AG10803 (cell line): ENCODE results near the gene DVL3.

Experiments
- DNase-seq: peaks from one replicate; pipeline ENCODE4 v3.0.0; 2010; ENCODE audit warnings: low read depth
- H3K4me3 ChIP-seq: 2 replicates; pipeline ENCODE4 v1.5.1; 2011; ENCODE audit warnings: mild to moderate bottlenecking, low read length, control low read depth
- CTCF ChIP-seq: conservative IDR thresholded peaks from 2 replicates; pipeline ENCODE4 v1.5.1; 2011; ENCODE audit warnings: mild to moderate bottlenecking, low read length, control low read depth, inconsistent platforms

DVL3 gene

GRCh38 chr3:184189421-184189820, 34.2 kb downstream of the DVL3 start:
- DNase-seq, result no peak
- TF ChIP-seq CTCF, result no peak
- no peak overlapping the region for H3K4me3 ChIP-seq

- no peak for DNase-seq
- no peak for TF ChIP-seq CTCF
- no peak overlapping the region for H3K4me3 ChIP-seq
Measured at GRCh38 chr3:184192889-184193288, 37.7 kb downstream of the DVL3 start.

GRCh38 chr3:184193991-184194539, 38.9 kb downstream of the DVL3 start:
- DNase-seq, result no peak
- H3K4me3 ChIP-seq, result no peak overlapping the region
- no peak for TF ChIP-seq CTCF

GRCh38 chr3:184196536-184196935, 41.4 kb downstream of the DVL3 start:
- no peak overlapping the region for H3K4me3 ChIP-seq
- DNase-seq, result no peak
- no peak for TF ChIP-seq CTCF

GRCh38 chr3:184198509-184198908, 43.3 kb downstream of the DVL3 start:
- no peak for DNase-seq
- TF ChIP-seq CTCF, result no peak

GRCh38 chr3:184200825-184201224, 45.6 kb downstream of the DVL3 start:
- no peak for TF ChIP-seq CTCF
- DNase-seq, result no peak
- no peak overlapping the region for H3K4me3 ChIP-seq

More at GRCh38 chr3:184198509-184198908, 43.3 kb downstream of the DVL3 start:
- H3K4me3 ChIP-seq, result no peak overlapping the region

GRCh38 chr3:184203526-184203925, 48.3 kb downstream of the DVL3 start:
- TF ChIP-seq CTCF, result no peak
- H3K4me3 ChIP-seq, result no peak overlapping the region
- DNase-seq, result no peak
